ENCODE results near the gene CCR7. TPM values are rescaled to one million over a fixed set of nuclear protein-coding genes. Genes with fewer than 3 reads are reported as not detected.

CCR7 gene
- total RNA-seq, 1 donor = not detected

DNA sequence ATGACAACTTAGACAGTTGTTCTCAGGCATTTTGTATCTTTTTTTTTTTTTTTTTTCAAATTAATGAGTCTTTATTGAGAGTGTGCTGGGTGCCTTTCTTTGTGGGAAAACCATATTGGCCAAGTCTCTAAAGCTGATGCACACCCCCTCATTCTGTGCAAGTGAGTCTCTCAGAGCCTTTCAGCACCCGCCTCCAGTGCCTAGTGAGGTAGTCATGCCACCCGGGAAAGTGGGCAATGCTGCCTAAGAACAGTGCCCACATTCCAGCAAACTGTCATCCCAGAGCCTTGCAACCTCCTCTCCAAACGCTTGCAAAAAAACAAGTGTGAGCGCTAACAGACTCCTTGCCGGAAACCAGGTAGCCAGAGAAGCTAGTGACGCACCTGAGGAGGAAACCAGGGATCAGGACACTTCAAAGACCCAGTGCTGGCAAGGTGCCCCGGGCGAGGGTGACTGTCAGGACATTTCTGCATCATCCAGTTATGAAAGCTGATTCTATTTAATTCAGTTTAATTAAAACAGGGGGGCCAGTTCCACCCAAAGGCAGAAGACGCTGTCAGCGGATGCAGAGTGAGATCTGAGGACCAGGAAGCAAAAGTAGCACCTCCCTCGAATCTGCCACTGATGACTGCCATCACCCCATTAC is 47.5 kb upstream of the CCR7 start:
- TF ChIP-seq, protein P1, sequence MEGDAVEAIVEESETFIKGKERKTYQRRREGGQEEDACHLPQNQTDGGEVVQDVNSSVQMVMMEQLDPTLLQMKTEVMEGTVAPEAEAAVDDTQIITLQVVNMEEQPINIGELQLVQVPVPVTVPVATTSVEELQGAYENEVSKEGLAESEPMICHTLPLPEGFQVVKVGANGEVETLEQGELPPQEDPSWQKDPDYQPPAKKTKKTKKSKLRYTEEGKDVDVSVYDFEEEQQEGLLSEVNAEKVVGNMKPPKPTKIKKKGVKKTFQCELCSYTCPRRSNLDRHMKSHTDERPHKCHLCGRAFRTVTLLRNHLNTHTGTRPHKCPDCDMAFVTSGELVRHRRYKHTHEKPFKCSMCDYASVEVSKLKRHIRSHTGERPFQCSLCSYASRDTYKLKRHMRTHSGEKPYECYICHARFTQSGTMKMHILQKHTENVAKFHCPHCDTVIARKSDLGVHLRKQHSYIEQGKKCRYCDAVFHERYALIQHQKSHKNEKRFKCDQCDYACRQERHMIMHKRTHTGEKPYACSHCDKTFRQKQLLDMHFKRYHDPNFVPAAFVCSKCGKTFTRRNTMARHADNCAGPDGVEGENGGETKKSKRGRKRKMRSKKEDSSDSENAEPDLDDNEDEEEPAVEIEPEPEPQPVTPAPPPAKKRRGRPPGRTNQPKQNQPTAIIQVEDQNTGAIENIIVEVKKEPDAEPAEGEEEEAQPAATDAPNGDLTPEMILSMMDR (IDR thresholded peaks at IDR 0.05; ENCODE audit: extremely low read depth, low read depth, low read length) = no peak
- no peaks in the 10 kb centered on the region for H4K20me1 ChIP-seq (ENCODE audit: insufficient read depth, low read length)
- no peaks in the 10 kb centered on the region for H3K9me3 ChIP-seq (ENCODE audit: low read depth, low read length)
- H3K27me3 ChIP-seq (ENCODE audit: insufficient read depth, low read length) = peaks cover 10% of the 10 kb centered on the region
- no peak for DNase-seq (ENCODE audit: insufficient read length, low spot score, missing footprints)
- H3K4me3 ChIP-seq (ENCODE audit: insufficient read depth, low read length) = no peak overlapping the region
- H3K27ac ChIP-seq (ENCODE audit: low read depth, low read length) = no peak overlapping the region
- no peaks in the 10 kb centered on the region for H3K36me3 ChIP-seq (ENCODE audit: insufficient read depth, low read length)
- H3K4me2 ChIP-seq (ENCODE audit: insufficient read depth, low read length) = no peak overlapping the region
- H2AFZ ChIP-seq (ENCODE audit: low read length) = no peak overlapping the region
- peaks cover 4% of the 10 kb centered on the region for H3K4me1 ChIP-seq (ENCODE audit: insufficient read depth, low read length)
- no peaks in the 10 kb centered on the region for H3K79me2 ChIP-seq (ENCODE audit: insufficient read depth, low read length)

DNA sequence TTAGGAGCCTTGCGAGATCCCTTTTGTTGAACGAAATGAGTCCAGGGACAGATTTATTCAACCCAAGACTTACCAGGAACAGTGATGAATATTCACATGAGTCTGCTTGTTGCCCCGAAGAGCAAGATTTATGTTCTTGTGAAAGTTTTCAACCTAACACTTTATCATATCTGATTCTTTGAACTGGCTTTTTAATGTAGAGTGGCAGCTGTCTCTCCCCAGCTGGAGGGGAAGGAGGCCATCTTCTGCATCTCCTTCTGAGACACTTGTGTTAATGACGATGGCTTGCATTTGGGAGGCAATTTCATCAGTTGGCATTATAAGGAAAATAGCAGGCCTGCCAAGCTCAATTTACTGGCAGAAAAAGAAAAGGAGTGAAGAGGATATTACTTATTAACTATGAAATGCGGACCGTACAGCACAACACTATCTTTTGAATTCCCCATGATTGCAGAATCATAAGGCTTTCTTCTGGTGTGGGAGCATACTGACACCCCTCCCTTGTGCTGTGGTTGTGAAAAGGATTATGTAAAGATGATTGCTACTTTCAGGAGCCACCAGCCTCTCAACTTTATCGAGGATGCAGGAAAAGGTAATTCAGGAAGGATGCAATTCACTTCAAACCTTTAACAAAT is 46.7 kb upstream of the CCR7 start:
- H4K20me1 ChIP-seq (ENCODE audit: insufficient read depth, low read length) = no peaks in the 10 kb centered on the region
- no peaks in the 10 kb centered on the region for H3K79me2 ChIP-seq (ENCODE audit: insufficient read depth, low read length)
- DNase-seq (ENCODE audit: insufficient read length, low spot score, missing footprints) = no peak
- TF ChIP-seq, protein P1 (IDR thresholded peaks at IDR 0.05; ENCODE audit: extremely low read depth, low read depth, low read length) = no peak
- no peaks in the 10 kb centered on the region for H3K36me3 ChIP-seq (ENCODE audit: insufficient read depth, low read length)
- H3K27ac ChIP-seq (ENCODE audit: low read depth, low read length) = no peak overlapping the region
- H3K27me3 ChIP-seq (ENCODE audit: insufficient read depth, low read length) = peaks cover 10% of the 10 kb centered on the region
- H2AFZ ChIP-seq (ENCODE audit: low read length) = no peak overlapping the region
- peaks cover 4% of the 10 kb centered on the region for H3K4me1 ChIP-seq (ENCODE audit: insufficient read depth, low read length)
- H3K4me2 ChIP-seq (ENCODE audit: insufficient read depth, low read length) = no peak overlapping the region
- no peak overlapping the region for H3K4me3 ChIP-seq (ENCODE audit: insufficient read depth, low read length)
- H3K9me3 ChIP-seq (ENCODE audit: low read depth, low read length) = no peaks in the 10 kb centered on the region

DNA sequence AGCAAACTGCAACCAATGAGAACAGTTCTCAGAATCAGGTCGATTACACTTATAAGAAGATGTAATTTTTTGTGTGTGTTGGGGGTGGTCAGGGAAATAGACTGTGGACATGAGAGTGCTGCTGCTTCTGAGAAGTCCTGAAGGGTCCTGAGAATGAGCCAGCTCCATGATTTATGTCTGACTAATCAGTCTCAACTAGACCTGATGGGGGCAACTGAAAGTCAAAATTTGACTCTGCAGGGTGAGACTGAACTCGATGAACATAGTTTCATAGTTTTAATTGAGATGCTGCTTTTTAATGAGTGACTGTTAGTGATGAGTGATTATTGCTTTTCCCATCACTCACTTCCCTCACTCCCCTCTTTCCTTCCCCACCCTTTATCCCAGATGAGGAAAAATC is 45.1 kb upstream of the CCR7 start:
- H3K9me3 ChIP-seq (ENCODE audit: low read depth, low read length) = no peaks in the 10 kb centered on the region
- H3K79me2 ChIP-seq (ENCODE audit: insufficient read depth, low read length) = no peaks in the 10 kb centered on the region
- H4K20me1 ChIP-seq (ENCODE audit: insufficient read depth, low read length) = no peaks in the 10 kb centered on the region
- DNase-seq (ENCODE audit: insufficient read length, low spot score, missing footprints) = no peak
- H3K27me3 ChIP-seq (ENCODE audit: insufficient read depth, low read length) = no peaks in the 10 kb centered on the region
- H3K4me2 ChIP-seq (ENCODE audit: insufficient read depth, low read length) = no peak overlapping the region
- no peak overlapping the region for H3K4me3 ChIP-seq (ENCODE audit: insufficient read depth, low read length)
- no peaks in the 10 kb centered on the region for H3K36me3 ChIP-seq (ENCODE audit: insufficient read depth, low read length)
- TF ChIP-seq, protein P1 (IDR thresholded peaks at IDR 0.05; ENCODE audit: extremely low read depth, low read depth, low read length) = no peak
- peaks cover 4% of the 10 kb centered on the region for H3K4me1 ChIP-seq (ENCODE audit: insufficient read depth, low read length)
- H3K27ac ChIP-seq (ENCODE audit: low read depth, low read length) = no peak overlapping the region
- H2AFZ ChIP-seq (ENCODE audit: low read length) = no peak overlapping the region

DNA sequence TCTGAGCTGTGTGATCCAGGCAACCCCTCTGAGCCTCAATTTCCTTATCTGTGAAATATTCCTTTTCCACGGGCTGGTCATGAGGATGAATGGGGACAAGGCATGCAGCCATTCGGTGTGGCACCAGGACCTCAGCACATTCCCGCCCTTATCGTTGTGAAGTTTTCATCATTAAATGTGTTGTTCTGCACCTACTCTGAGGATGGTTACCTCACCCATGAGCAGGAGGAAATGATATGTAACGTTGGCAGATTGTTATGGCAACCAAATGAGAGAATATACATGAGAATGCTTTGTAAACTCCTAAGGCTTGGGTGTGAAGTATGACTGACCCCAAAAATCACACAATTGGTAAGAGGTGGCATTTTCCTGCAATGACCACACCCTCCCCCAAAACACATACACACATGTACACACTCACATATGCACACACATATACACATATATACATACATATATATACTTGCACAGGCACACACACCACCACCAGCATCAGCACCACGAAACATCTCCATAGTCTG is 42.8 kb upstream of the CCR7 start:
- no peaks in the 10 kb centered on the region for H3K79me2 ChIP-seq (ENCODE audit: insufficient read depth, low read length)
- no peaks in the 10 kb centered on the region for H3K9me3 ChIP-seq (ENCODE audit: low read depth, low read length)
- no peak overlapping the region for H3K4me3 ChIP-seq (ENCODE audit: insufficient read depth, low read length)
- no peak overlapping the region for H3K4me2 ChIP-seq (ENCODE audit: insufficient read depth, low read length)
- H3K4me1 ChIP-seq (ENCODE audit: insufficient read depth, low read length) = peaks cover 4% of the 10 kb centered on the region
- H3K27ac ChIP-seq (ENCODE audit: low read depth, low read length) = no peak overlapping the region
- no peaks in the 10 kb centered on the region for H4K20me1 ChIP-seq (ENCODE audit: insufficient read depth, low read length)
- no peaks in the 10 kb centered on the region for H3K27me3 ChIP-seq (ENCODE audit: insufficient read depth, low read length)
- no peak for DNase-seq (ENCODE audit: insufficient read length, low spot score, missing footprints)
- no peak overlapping the region for H2AFZ ChIP-seq (ENCODE audit: low read length)
- TF ChIP-seq, protein P1 (IDR thresholded peaks at IDR 0.05; ENCODE audit: extremely low read depth, low read depth, low read length) = no peak
- no peaks in the 10 kb centered on the region for H3K36me3 ChIP-seq (ENCODE audit: insufficient read depth, low read length)

All from osteoblast (primary cell).